ENCODE data around the gene ZNF8.
A peak's percentile ranks its signal among the peaks of the same experiment; 100 is the strongest.
"Not testable (repeated sequence)": the region's sequence is repeated elsewhere in the genome, so short reads cannot be mapped to it uniquely, and the experiment has no call there.

Gene ZNF8

GRCh38 chr19:58336216-58336615, 57.5 kb downstream of the ZNF8 start:
- no peak for DNase-seq (ENCODE audit: low spot score)

- no peak for DNase-seq (ENCODE audit: low spot score)
Measured at GRCh38 chr19:58336820-58337219, 58.1 kb downstream of the ZNF8 start.

GRCh38 chr19:58338336-58338735, 59.6 kb downstream of the ZNF8 start:
- no peak for DNase-seq (ENCODE audit: low spot score)

- no peak for DNase-seq (ENCODE audit: low spot score)
Measured at GRCh38 chr19:58338825-58339558, 60.2 kb downstream of the ZNF8 start.

- no peak for DNase-seq (ENCODE audit: low spot score)
Measured at GRCh38 chr19:58345558-58345957, 66.8 kb downstream of the ZNF8 start.

GRCh38 chr19:58346961-58347929, 68.5 kb downstream of the ZNF8 start:
- peak; percentile 80 for DNase-seq (ENCODE audit: low spot score)

- DNase-seq (ENCODE audit: low spot score): not testable (repeated sequence)
Measured at GRCh38 chr19:58348080-58348479, 69.3 kb downstream of the ZNF8 start.

GRCh38 chr19:58349590-58349989, 70.8 kb downstream of the ZNF8 start:
- DNase-seq (ENCODE audit: low spot score): no peak

- DNase-seq (ENCODE audit: low spot score): no peak
Measured at GRCh38 chr19:58350001-58350861, 71.5 kb downstream of the ZNF8 start.

- no peak for DNase-seq (ENCODE audit: low spot score)
Measured at GRCh38 chr19:58350871-58351557, 72.3 kb downstream of the ZNF8 start.

GRCh38 chr19:58351558-58351878, 72.8 kb downstream of the ZNF8 start:
- no peak for DNase-seq (ENCODE audit: low spot score)

GRCh38 chr19:58351990-58352755, 73.4 kb downstream of the ZNF8 start:
- DNase-seq (ENCODE audit: low spot score): no peak
